Neuronal stem cell (in vitro differentiated cells): ENCODE measurements around the gene TRIM6.

Experiments used
- DNase-seq: peaks from one replicate; pipeline ENCODE4 v3.0.0-alpha.2; 2013; ENCODE audit warnings: low spot score
- H2AFZ ChIP-seq: one replicate; pipeline ENCODE4 v1.6.1; 2013; ENCODE audit warnings: mild to moderate bottlenecking, low read length, inconsistent platforms
- H2AK5ac ChIP-seq: 2 replicates; pipeline ENCODE4 v1.6.1; 2013; ENCODE audit warnings: low read depth, mild to moderate bottlenecking, inconsistent platforms, low read length, moderate library complexity, mixed read lengths
- H2BK120ac ChIP-seq: 2 replicates; pipeline ENCODE4 v1.6.1; 2013; ENCODE audit warnings: low read depth, mild to moderate bottlenecking, inconsistent platforms, low read length, moderate library complexity, mixed read lengths
- H2BK12ac ChIP-seq: one replicate; pipeline ENCODE4 v1.6.1; 2013; ENCODE audit warnings: low read length, inconsistent platforms
- H2BK15ac ChIP-seq: 2 replicates; pipeline ENCODE4 v1.6.1; 2013; ENCODE audit warnings: mild to moderate bottlenecking, low read length, inconsistent platforms, mixed read lengths
- H2BK5ac ChIP-seq: one replicate; pipeline ENCODE4 v1.6.1; 2013; ENCODE audit warnings: inconsistent platforms, mild to moderate bottlenecking, low read length, moderate library complexity
- H3K14ac ChIP-seq: one replicate; pipeline ENCODE4 v1.6.1; 2013; ENCODE audit warnings: low read length, inconsistent platforms
- H3K18ac ChIP-seq: 2 replicates; pipeline ENCODE4 v1.6.1; 2013; ENCODE audit warnings: low read length, inconsistent platforms
- H3K23ac ChIP-seq: 2 replicates; pipeline ENCODE4 v1.6.1; 2013; ENCODE audit warnings: low read depth, mild to moderate bottlenecking, mixed read lengths, low read length, inconsistent platforms; ENCODE audit not compliant: poor library complexity
- H3K27ac ChIP-seq: replicated peaks from 3 replicates; pipeline ENCODE4 v1.5.1; 2013; ENCODE audit warnings: low read length, inconsistent platforms
- H3K27me3 ChIP-seq, 3 experiments: 2 replicates each; pipeline ENCODE4 v1.6.1; 2013; ENCODE audit warnings: low read length in 3 of 3, mild to moderate bottlenecking in 2 of 3, inconsistent platforms in 1 of 3, low read depth in 1 of 3, mixed read lengths in 1 of 3, moderate library complexity in 1 of 3; ENCODE audit not compliant: control insufficient read depth in 3 of 3, insufficient read depth in 3 of 3
- H3K36me3 ChIP-seq, 2 donors: replicated peaks in 1 of 2; 2 replicates each; pipeline ENCODE4 v1.6.1; 2013; ENCODE audit warnings: low read length in 2 of 2; ENCODE audit not compliant: control insufficient read depth in 2 of 2, insufficient read depth in 2 of 2
- H3K4ac ChIP-seq: 2 replicates; pipeline ENCODE4 v1.6.1; 2013; ENCODE audit warnings: inconsistent platforms, mild to moderate bottlenecking, low read length, moderate library complexity
- H3K4me1 ChIP-seq, 2 donors: 1 replicate in 1 of 2; 2 replicates in 1 of 2; pipeline ENCODE4 v1.6.1; 2013; ENCODE audit warnings: low read length in 2 of 2, low read depth in 1 of 2; ENCODE audit not compliant: control insufficient read depth in 2 of 2, insufficient read depth in 1 of 2
- H3K4me2 ChIP-seq: one replicate; pipeline ENCODE4 v1.6.1; 2013; ENCODE audit warnings: mild to moderate bottlenecking, low read length, inconsistent platforms; ENCODE audit not compliant: insufficient read depth, poor library complexity, severe bottlenecking
- H3K4me3 ChIP-seq, 2 donors: 2 replicates each; pipeline ENCODE4 v1.5.1; 2013; ENCODE audit warnings: low read length in 2 of 2, mild to moderate bottlenecking in 2 of 2, inconsistent platforms in 1 of 2, moderate library complexity in 1 of 2
- H3K79me1 ChIP-seq: one replicate; pipeline ENCODE4 v1.6.1; 2013; ENCODE audit warnings: low read depth, mild to moderate bottlenecking, inconsistent platforms, low read length, moderate library complexity
- H3K9ac ChIP-seq: one replicate; pipeline ENCODE4 v1.6.1; 2013; ENCODE audit warnings: mild to moderate bottlenecking, low read depth, low read length, inconsistent platforms; ENCODE audit not compliant: poor library complexity
- H3K9me3 ChIP-seq, 2 donors: replicated peaks in 1 of 2; 2 replicates each; pipeline versions ENCODE3 to v1.6.1; 2013; ENCODE audit warnings: low read length in 2 of 2, mild to moderate bottlenecking in 2 of 2, inconsistent platforms in 1 of 2, low read depth in 1 of 2, mixed read lengths in 1 of 2, moderate library complexity in 1 of 2; ENCODE audit not compliant: control insufficient read depth in 2 of 2, insufficient read depth in 1 of 2
- H4K8ac ChIP-seq: one replicate; pipeline ENCODE4 v1.6.1; 2013; ENCODE audit warnings: low read depth, mild to moderate bottlenecking, inconsistent platforms, low read length, moderate library complexity
- H4K91ac ChIP-seq: one replicate; pipeline ENCODE4 v1.6.1; 2013; ENCODE audit warnings: low read length, low read depth, mild to moderate bottlenecking, inconsistent platforms; ENCODE audit not compliant: poor library complexity
- WGBS, 2 donors: extraction: QIAGEN DNeasy Blood & Tissue Kit; methylation state at CpG; one replicate each; pipeline ENCODE4 v1.1.7; 2013; ENCODE audit warnings: missing lambda C conversion rate in 2 of 2, mixed read lengths in 1 of 2; ENCODE audit not compliant: insufficient read length in 2 of 2, insufficient replicate concordance in 1 of 2; ENCODE audit errors: extremely low coverage in 2 of 2; 5-methylcytosine and 5-hydroxymethylcytosine counted together

Gene TRIM6

GRCh38 chr11:5592615-5593014, 3.8 kb upstream of the TRIM6 start:
- H2AK5ac ChIP-seq, result no peak overlapping the region
- no peak overlapping the region for H3K4me3 ChIP-seq
- H2AFZ ChIP-seq, result no peak overlapping the region
- H4K8ac ChIP-seq, result no peak overlapping the region
- no CpG with 5 or more reads among the region's 5 CpGs for WGBS, 2 donors
- H3K27ac ChIP-seq, result no peak overlapping the region
- no peak overlapping the region for H4K91ac ChIP-seq
- H3K9me3 ChIP-seq, result no peaks in the 10 kb centered on the region
- no peak overlapping the region for H3K4me2 ChIP-seq
- H2BK12ac ChIP-seq, result no peak overlapping the region
- no peak overlapping the region for H2BK120ac ChIP-seq
- no peak for DNase-seq
- H3K27me3 ChIP-seq, result peaks cover 0 to 2% (median 0%) of the 10 kb centered on the region in 3 experiments
- H3K18ac ChIP-seq, result no peak overlapping the region
- no peaks in the 10 kb centered on the region for H3K36me3 ChIP-seq
- no peak overlapping the region for H3K23ac ChIP-seq
- H3K9ac ChIP-seq, result no peak overlapping the region
- H3K4me1 ChIP-seq, result peaks cover 0 to 4% of the 10 kb centered on the region in 2 donors
- H3K4ac ChIP-seq, result no peak overlapping the region
- no peak overlapping the region for H2BK5ac ChIP-seq
- no peaks in the 10 kb centered on the region for H3K79me1 ChIP-seq
- no peak overlapping the region for H3K14ac ChIP-seq
- no peak overlapping the region for H2BK15ac ChIP-seq

DNA sequence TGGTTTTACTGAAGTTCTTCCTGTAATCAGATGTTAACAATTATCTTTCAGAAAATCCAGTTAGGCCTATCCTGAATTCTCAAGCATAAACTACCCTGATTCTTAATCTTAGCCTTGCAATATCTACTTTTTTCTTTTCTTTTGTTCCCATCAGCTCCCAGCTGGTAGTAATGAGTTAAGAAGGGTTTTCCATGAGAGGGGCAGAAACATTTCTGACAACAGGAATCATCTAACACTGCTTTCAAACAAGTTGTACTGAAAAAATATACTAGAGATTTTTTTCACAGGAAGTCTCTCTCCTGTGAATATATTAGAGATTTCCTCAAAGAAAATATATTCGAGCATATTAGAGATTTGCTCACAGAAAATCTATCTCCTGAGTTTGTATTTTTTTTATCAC, 3.3 kb upstream of the TRIM6 start:
- Histone ChIP-seq H2BK120ac (no peak overlapping the region), H3K9me3 (no peaks in the 10 kb centered on the region), H3K36me3 (no peaks in the 10 kb centered on the region), H3K79me1 (no peaks in the 10 kb centered on the region), H2AK5ac (no peak overlapping the region), H3K4me2 (no peak overlapping the region), H2AFZ (no peak overlapping the region), H3K27ac (no peak overlapping the region), H2BK12ac (no peak overlapping the region), H3K27me3 (peaks cover 0 to 2% (median 0%) of the 10 kb centered on the region in 3 experiments), H3K14ac (no peak overlapping the region), H3K23ac (no peak overlapping the region), H4K91ac (no peak overlapping the region), H3K4me1 (peaks cover 0 to 6% of the 10 kb centered on the region in 2 donors), H4K8ac (no peak overlapping the region), H3K18ac (no peak overlapping the region), H3K4ac (no peak overlapping the region), H3K9ac (no peak overlapping the region), H2BK15ac (no peak overlapping the region), H2BK5ac (no peak overlapping the region), H3K4me3 (no peak overlapping the region)
- DNase-seq, result no peak
- WGBS, 2 donors, result no CpG with 5 or more reads among the region's 1 CpG

- Histone ChIP-seq H3K23ac (no peak overlapping the region), H2BK12ac (no peak overlapping the region), H3K14ac (no peak overlapping the region), H3K36me3 (no peaks in the 10 kb centered on the region), H2BK120ac (no peak overlapping the region), H3K27me3 (peaks cover 0 to 2% (median 0%) of the 10 kb centered on the region in 3 experiments), H4K8ac (no peak overlapping the region), H3K4me2 (no peak overlapping the region), H2BK15ac (no peak overlapping the region), H4K91ac (no peak overlapping the region), H3K79me1 (no peaks in the 10 kb centered on the region), H3K4ac (no peak overlapping the region), H3K9me3 (no peaks in the 10 kb centered on the region), H2AK5ac (no peak overlapping the region), H2BK5ac (no peak overlapping the region), H3K4me3 (no peak overlapping the region), H3K4me1 (peaks cover 0 to 7% of the 10 kb centered on the region in 2 donors), H2AFZ (no peak overlapping the region), H3K9ac (no peak overlapping the region), H3K18ac (no peak overlapping the region), H3K27ac (no peak overlapping the region)
- DNase-seq, result no peak
- WGBS, 2 donors, result no CpG with 5 or more reads among the region's 3 CpGs
Observed at GRCh38 chr11:5597953-5598352, 1.5 kb downstream of the TRIM6 start.

DNA sequence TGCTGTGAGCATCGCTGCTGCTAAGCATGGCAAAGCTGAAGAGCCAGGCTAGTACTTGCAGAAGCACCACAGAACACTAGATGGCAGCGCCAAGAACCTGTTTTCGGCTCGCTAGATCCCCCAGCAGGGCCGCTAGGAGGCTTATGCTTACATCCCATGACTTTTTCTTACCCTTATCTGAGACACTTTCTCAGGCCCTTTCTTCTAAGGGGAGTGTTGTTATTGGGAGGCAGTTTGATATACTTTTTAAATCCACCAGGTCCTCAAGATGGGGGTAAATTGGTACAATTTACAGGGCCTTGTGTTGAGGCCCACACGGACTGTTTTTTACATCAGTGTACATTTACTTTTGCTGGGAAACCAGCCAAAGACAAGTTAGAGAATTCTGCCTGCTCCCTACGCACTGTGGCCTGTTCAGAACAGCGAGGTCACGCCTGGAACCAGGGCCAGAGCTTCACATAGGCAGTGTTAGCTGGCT, 4.0 kb downstream of the TRIM6 start:
- Histone ChIP-seq H4K8ac (no peak overlapping the region), H3K9me3 (no peaks in the 10 kb centered on the region), H2BK5ac (no peak overlapping the region), H3K36me3 (peaks cover 0 to 3% of the 10 kb centered on the region in 2 donors), H3K4me3 (no peak overlapping the region), H3K4ac (no peak overlapping the region), H3K27ac (no peak overlapping the region), H3K23ac (no peak overlapping the region), H3K14ac (no peak overlapping the region), H2BK12ac (no peak overlapping the region), H3K18ac (no peak overlapping the region), H3K9ac (no peak overlapping the region), H4K91ac (no peak overlapping the region), H3K4me2 (no peak overlapping the region), H3K79me1 (no peaks in the 10 kb centered on the region), H2AFZ (peak overlapping the region; percentile 57), H2BK120ac (no peak overlapping the region), H3K4me1 (peaks cover 0 to 12% of the 10 kb centered on the region in 2 donors), H2AK5ac (no peak overlapping the region), H3K27me3 (peaks cover 0 to 2% (median 0%) of the 10 kb centered on the region in 3 experiments), H2BK15ac (no peak overlapping the region)
- peak; percentile 55 for DNase-seq
- no CpG with 5 or more reads among the region's 9 CpGs for WGBS, 2 donors
